Daoy (cell line): ENCODE results near the gene IFT122. TPM values are rescaled to one million over a fixed set of nuclear protein-coding genes. Genes with fewer than 3 reads are reported as not detected.

Experiments used
- DNase-seq: peaks from one replicate; pipeline ENCODE4 v3.0.0-alpha.2; 2015; ENCODE audit warnings: low read depth
- total RNA-seq: library from RNA; depleted of rRNA; stranded (reverse); fragments of >200 nt; shearing (Covaris generic); gene quantifications from 2 replicates; pipeline ENCODE4 v1.2.3, GENCODE V29; 2014

IFT122 gene
- total RNA-seq, 1 experiment from 2014 or later: 11.1 TPM

DNA sequence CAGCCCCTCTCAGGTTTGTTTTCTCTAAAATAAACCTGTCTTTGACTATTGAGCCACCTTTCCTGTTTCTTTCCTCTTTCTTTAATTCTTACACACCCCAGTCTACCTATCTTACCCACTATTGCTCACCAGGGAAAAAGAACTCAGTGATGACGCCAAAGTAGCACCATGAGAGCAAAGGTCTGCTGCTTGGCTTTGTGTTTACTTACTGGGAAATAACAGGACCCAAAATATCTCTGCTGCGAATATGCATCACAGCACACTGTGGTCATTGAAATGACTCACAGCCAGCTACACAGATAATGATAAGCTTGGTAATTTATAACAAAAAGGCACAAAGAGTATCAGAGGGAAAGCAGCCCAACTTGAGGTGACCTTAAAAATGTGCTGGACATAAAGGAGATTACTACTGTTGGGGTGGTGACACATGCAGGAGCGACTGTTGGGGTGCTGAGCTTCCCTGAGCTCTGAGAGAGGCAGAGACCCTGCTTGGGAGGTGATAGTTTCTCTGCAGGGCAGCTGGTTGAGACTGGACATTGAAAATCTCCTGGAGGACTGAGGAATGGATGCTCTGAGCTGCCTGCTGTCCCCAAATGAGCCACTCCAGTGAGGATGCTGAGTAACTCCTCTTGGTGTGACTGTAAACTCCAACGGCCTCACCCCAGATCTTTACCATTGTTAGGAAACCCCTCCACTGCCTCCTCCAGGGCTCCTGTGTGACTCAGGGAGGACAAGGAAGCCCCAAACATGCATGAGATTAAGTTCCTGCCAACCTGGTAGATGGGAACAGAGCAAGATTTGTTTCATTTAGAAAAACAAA, 26.1 kb upstream of the IFT122 start:
- DNase-seq: peak; percentile 74

DNA sequence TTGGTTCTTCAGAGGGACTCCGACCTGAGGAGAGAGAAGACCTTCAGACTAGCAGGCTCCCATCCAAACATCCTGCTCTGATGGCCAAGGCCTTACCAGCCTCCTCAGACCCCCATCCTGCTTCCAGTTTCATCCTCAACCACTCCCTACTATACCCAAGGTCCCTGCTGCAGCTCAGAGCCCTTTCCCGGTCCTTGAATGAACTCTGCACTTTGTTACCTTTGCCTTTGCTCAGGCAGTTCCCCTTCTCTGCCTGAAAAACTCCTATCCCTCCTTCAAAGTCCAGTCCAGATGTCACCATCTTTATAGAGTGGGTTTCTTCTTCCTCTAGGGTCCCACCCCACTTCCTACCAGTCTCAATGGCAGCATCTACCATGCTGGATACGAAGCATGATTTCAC, 24.6 kb upstream of the IFT122 start:
- no peak for DNase-seq

DNA sequence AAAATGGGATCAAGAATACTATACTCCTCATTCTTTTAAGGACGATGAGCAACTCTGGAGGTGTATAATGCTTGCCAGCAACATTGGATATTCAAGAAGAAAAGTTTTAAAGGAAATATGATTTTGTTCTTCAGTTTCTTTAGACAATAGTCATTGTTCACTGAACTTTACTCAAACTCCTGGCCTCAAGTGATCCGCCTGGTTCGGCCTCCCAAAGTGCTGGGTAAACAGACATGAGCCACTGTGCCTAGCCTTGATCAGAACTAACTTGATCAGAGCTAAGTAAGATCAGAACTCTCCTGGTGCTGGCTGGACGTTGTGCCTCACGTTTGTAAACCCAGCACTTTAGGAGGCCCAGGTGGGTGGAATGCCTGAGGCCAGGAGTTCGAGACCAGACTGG, 24.2 kb upstream of the IFT122 start:
- DNase-seq: no peak

DNA sequence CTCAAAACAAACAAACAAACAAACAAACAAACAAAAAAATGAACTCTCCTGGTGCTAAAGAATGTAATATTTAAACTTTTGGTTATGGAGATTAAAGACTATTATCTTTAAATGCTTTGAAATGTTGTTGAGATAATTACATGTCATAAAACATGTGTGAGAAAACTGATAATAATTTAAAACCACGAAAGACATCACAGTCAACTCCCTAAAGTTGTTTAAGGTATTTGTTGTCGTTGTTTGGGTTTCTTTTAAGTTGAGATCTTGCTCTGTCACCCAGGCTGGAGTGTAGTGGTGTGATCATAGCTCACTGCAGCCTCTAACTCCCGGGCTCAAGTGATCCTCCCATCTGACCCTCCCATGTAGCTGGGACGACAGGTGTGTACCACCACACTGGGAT, 23.6 kb upstream of the IFT122 start:
- DNase-seq: no peak

DNA sequence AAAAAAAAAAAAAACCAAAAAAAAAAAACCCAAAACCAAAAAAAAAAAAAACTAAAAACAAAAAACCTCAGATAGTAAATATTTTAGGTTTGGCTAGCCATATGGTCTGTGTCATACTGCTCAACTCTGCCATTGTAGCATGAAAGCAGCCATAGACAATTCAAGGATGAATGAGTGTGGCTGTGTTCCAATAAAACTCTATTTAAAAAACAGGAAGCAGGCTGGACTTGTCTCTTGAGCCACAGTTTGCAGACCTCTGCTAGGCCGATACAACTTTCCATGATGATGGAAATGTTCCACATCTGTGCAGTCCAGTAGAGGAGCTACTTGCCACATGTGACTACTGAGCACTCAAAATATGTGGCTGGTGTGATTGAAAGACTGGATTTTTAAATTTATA, 22.7 kb upstream of the IFT122 start:
- no peak for DNase-seq

DNA sequence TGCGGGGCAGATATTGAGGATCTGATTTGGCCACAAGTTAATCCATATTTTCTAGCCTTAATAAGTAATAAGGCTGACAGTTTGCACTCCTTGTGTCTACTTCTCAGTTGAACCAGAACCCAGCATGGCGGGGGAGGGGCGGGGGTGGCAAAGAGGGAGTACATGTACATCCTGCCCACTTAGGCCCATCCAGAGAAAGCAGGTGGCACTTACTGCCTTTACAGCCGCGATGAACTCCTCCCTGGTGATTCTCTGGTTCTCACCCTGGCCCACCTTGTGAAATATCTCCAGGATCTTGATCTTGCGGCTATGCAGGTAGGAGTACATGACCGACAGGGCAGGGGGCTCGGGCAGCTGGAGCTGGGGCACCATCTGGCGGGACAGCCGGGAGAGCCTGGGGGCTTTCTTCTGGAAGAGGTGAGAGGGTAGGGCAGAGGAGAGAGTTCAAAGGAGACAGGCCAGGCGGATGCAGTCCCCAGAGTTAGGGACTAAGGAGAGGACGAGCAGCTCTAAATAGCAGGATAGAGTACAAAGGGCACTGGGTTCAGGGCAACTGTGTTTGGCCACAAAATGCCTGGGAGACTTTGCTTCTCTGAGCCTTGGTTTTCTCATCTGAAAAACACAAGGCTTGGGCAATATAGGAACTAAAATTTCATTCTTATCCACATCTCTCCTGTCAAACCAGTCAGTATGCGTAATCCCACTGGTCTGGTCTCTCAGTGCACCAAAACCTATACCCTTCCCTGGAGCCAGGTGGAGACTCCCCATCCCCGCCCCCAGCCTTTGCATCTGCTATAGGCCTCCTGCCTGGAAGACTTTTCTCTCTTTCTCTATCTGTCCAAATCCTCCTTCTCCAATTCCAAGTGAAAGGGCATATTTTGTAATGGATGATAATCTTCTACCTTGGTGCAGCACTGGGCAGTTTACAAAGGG, 21.7 kb upstream of the IFT122 start:
- no peak for DNase-seq

DNA sequence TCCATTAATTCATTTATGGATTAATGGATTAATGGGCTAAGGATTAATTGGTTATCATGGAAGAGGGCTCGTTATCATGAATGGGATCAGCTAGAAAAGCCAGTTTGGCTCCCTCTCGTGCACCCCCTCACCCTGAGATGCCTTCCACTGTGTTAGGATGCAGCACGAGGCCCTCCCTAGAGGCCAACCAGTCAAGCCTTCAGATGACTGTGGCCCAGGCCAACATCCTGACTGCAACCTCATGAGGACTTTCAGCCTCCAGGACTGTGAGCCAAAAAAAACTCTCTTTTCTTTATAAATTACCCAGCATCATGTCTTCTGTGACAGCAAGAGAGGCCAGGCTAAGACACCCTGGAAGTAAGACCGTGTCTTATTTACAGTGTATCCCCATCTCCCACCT, 20.5 kb upstream of the IFT122 start:
- no peak for DNase-seq

DNA sequence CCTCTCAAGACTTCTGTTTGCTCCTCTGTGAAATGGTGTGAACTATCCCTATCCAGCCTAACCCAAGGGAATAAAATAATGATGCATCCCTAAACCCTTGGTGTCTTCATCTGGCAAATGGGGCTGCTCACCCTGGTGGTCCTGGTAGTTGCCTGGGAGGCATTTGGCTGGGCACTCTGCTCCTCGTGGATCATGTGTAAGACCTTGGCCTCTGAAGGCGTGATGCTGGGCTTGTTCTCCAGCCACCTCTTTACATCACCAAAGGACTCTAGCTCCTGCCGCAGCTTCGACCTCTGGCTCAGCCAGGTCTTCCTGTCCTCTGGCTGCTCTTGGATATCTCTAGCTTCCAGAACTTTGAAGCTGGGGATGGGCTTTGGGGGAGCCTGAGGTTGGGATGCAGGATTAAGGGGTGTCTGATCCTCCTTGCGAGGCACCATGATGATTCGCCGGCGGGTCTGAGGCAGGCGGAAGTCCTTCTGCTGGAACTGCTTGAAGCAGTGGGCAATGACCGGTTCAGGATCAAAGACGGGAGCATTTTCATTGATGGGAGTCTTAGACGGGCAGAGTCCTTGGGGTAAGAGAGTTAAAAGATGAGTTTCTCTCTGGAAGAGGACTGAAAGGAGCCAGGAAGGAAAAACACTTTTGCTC, 18.7 kb upstream of the IFT122 start:
- no peak for DNase-seq

DNA sequence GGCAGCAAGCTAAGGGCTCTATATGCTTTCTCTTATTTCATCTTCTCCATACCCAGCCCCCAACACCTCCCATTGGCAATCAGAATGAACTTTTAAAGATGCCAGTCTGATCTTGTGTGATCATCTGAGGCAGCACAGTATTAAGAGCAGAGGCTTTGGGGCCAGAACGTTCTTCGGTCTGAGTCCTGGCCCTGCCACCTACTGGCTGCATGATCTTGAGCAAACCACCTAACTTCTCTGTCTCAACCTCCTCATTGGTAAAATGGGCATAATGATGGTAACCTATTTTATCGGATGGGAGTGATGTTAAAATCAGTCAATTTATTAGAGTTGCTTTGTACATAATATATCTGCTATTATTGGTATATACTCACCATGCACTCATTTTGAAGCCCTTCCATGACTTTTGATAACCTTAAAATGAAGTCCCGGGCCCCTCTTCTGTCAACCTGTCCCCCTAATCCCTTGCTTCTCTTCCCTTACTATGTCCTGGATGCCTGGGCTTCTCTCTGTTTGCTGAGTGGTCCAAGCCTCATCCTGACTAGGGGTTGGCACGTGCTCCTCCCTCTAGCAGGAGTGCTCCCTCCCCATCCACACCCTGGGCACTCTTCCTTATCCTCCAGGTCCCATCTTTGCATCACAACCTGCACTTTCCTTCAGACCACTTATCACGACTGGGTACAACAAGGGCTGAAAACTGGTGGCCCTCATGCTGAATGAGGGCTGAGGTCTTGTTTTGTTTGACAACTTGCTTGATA, 17.9 kb upstream of the IFT122 start:
- DNase-seq: no peak

DNA sequence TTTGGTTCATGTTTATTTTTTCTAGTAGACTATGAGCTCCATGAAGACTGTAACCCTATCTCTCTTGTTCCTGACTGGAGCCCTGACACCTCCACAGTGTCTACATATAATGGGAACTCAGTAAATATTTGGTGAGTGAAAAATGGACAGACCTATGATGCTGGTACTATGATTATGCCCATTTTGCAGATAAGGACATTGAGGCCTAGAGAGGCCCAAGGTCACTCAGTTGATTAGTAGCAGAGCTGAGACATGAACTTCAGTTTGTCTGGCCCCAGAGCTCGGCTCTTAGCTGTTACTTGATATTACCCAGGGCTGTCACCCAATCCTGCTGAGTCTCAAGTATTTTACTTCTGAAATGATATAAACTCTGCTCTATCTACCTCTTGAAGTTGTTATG, 17.1 kb upstream of the IFT122 start:
- DNase-seq: no peak

DNA sequence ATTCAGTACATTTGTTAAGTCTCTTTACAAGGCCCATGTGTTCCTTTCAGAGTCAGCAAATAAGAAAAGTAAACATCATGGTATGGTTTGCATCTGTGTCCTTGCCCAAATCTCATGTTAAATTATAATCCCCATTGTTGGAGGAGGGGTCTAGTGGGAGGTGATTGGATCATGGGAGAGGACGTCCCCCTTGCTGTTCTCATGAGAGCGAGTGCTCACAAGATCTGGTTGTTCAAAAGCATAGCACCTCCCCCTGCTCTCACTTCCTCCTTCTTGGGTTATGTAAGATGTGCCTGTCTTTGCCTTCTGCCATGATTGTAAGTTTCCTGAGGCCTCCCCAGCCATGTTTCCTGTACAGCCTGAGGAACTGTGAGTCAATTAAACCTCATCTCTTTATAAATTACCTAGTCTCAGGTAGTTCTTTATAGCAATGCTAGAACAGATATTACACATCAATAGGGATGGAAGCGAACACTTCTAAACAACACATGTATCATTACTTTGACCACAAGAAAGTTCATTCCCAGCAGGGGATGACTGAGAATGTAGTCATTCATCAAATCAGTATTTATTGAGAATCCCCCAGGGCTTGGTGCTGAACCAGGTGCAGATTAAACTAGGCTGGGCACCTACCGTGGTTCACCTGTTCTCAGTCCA, 15.7 kb upstream of the IFT122 start:
- no peak for DNase-seq

DNA sequence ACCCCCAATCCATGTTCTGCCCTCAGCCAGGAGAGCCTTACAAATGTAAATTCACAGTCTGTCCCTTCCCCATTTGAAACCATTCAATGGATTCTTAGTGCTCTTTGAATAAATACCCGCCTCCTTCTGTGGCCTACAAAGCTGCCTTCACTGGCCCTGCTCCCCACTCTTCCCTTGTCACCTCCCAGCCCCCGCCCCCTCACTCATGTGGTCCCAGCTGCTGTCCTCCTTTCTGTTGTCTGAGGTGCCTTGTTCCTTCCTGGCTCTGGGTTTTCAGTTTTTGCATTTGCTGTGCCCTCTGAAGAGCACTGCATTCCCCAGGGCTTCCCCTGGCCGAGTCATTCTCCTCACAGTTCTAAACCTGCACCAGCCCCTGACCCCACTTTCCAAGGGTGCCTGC, 14.8 kb upstream of the IFT122 start:
- DNase-seq: no peak

DNA sequence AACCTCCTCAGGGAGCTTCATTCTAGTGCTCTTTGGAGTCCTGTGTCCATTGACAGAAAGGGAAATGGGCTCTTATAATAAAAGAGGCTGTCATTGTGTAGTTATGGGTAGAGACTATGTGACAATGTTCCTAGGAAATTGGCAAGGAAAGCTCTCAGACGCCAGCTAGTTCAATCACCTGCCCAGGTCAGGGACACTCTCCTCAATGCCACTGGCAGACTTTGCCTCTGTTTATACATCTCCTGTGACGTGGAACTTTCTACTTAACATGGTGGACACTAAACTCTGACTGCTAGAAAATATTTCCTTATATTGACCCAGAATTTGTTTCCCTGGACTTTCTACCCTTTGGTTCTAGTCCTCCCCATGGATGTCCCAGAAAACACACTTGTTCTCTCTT, 14.4 kb upstream of the IFT122 start:
- DNase-seq: no peak

DNA sequence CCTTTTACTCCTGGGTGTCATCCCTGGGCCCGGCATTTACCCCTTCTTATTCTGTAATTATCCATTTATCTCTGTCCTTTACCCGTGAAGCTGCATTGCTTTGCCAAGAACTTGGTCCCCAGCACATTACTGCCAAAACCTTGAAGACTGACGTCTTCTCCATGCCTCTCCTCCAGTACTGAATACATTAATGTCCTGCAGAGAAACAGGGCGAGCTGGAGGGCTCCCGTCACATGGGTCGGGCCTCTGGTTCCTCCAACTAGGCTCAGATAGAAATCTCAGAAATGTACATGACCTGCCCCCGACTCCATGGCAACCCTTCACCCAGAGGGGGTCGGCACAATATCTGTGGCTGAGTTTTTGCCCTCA, 12.0 kb upstream of the IFT122 start:
- DNase-seq: no peak

DNA sequence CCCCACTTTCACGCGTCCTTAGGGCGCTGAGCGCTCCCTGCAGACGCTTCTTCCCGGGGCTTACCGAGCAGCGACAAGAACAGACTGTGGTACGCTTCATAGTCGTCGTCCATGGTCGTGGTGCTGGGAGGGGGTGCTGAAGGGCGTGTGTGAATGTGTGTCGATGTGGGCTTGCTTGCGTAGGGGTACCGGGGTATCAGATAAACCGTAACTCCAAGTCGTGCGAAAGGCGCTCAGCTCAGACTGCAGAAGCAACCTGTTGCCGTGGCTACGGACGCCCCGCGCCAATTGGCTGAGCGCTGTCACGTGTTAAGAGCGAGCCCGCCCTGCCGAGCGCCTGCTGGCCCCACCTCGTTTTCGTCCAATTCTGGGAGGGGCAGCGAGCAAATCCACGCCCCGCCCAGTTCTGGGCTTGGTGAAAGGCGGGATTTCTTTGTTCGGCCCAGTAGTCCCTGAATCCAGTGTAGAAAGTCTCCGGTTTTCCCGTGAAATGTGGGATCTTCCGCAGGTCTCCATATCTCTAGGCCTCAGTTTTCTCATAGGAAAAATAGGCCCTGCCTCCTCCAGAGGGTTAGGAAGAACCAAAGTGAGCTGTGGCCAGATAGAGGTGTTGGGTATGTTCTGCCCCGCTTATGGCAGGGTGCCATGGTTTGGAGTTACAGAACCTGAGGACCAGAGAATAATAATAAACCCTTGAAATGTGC, 11.5 kb upstream of the IFT122 start, which contains the start of gene EFCAB12:
Gene EFCAB12 (minus strand): TSS at position 261 of the 704 bp plus-strand sequence. CDS start 148 bp downstream, at position 113.
- DNase-seq: peak; percentile 97

DNA sequence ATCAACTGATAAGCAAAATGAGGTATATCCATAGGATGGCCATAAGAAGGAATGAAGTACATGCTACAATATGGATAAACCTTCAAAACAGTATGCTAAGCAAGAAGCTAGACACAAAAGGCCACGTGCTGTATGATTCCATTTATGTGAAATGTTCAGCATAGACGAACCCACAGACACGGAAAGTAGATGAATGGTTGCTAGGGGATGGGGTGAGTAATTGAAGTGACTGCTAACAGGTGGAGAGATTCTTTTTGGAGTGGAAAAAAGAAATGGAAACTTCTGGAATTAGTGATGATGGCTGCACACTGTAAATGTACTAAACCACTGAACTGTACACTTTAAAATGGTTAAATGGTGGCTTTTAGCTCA, 11.0 kb upstream of the IFT122 start:
- peak; percentile 33 for DNase-seq

DNA sequence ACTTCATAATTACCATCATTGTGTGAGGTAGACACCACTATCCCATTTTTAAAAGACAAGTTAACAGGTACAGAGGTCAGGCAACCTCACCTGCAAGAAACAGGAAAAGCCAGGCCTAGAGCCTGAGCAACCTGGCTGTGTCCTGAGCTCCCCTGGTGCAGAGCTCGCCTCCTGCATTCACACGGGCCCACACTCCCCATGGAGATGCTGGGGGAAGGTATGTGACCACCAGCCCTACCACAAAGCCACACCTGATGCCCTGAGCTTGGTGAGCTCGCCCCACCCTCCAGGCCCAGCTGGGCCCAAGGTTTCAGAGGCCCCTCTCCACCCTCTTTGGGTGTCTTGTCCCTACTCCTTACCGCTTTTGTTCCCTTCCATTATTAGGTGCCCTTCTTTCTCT, 10.4 kb upstream of the IFT122 start:
- no peak for DNase-seq

DNA sequence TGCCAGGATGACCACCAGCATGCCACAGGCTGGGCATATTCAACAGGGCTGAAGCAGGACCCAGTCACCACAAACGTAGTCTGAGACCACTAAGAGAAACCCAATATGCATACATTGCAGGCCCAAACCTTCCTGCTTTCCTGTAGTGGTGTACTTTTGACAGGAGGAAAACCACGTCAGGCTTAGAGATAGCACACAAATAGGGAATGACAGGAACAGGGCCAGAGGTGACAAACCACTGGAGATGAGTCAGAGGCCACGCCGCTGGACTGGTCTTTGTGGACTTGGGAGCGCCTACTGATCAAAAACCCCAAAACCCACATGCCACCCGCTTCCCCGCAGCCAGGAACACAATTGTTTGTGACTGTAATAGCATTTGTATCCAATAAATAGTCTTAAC, 8.0 kb upstream of the IFT122 start:
- no peak for DNase-seq

DNA sequence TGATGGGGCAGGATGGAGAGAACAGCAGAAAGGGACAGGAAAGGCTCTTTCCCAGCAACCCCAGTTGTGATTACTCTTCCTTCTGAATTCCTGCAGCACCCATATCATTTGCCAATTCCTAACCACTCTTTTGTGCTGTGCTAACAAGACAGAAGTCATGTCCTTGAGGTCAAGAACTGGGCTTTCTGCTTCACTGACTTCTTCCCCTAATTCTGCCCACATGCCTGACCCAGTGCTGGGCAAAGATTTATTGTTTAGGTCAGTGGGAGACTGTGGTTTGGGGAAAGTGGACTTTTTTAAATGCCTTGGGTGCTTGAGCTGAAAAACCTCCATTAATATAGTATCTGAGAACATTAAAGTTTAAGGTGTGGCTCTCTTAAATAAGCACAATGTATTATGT, 7.4 kb upstream of the IFT122 start:
- DNase-seq: no peak

DNA sequence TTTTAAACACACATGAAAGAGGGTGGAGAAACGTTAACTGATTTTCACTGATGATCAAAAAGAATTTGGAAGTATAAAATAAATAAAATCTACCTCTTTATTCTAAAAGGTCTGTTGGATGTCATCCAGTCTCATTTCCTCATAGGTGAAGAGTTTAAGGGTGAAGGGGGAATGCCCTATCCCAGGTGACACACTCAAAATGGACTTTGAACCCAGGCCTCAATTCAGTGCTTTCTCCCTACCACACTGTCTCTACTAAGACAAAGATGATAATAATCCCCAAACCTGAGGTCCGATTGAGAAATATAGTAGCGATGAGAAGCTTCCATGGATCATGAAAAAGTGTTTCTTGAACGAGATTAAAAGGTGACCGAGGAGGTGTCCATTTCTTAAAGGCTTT, 6.5 kb upstream of the IFT122 start:
- DNase-seq: no peak

DNA sequence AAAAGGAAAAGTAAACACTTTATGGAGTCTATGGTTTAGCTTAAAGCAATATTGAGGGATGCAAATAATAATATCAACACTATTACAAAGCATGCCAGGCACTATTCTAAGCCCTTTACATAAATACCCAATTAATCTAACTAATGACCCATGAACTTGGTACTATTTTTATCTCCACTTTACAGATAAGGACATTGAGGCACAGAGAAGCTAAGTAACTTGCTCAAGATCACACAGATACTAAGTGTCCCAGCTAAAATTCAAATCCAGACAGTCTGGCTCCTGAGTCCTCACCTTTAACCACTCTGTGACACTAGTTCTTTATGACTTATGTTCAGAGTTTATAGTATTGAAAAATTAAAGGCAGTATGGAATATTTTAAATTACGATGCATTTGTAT, 5.9 kb upstream of the IFT122 start:
- no peak for DNase-seq
